ENCODE results near the gene CAGE1. TPM values are rescaled to one million over a fixed set of nuclear protein-coding genes. Genes with fewer than 3 reads are reported as not detected.
A peak's percentile ranks its signal among the peaks of the same experiment; 100 is the strongest.

Gene CAGE1
- polyA plus RNA-seq, 4 donors = 0.17 to 0.20 (median 0.18) TPM; not detected in 1

DNA sequence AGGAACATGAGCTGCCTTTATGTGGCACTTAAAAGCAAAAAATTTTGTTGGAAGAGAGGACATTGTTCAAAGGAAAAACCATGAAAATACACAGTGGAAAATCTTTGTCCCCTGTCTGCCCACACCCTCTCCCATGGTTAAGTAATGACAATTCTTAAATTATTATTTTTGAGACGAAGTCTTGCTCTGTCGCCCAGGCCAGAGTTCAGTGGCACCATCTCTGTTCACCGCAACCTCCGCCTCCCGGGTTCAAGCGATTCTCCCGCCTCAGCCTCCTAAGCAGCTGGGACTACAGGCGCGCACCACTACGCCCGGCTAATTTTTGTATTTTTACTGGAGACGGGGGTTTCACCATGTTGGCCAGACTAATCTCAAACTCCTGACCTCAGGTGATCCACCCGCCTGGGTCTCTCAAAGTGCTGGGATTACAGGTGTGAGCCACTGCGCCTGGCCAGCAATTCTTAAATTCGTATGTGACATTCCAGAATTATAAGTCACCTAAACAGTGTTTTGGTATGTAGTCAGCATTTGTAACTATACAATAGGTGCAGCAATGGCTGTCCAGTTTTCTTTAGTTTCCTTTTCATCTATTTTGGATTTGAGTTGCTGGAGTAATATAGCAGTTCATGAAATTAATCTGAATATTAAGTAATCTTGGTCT lies 75.9 kb downstream of the CAGE1 start:
- DNase-seq (ENCODE audit: low read depth in 4 of 4, low spot score in 3 of 4) = no peak

DNA sequence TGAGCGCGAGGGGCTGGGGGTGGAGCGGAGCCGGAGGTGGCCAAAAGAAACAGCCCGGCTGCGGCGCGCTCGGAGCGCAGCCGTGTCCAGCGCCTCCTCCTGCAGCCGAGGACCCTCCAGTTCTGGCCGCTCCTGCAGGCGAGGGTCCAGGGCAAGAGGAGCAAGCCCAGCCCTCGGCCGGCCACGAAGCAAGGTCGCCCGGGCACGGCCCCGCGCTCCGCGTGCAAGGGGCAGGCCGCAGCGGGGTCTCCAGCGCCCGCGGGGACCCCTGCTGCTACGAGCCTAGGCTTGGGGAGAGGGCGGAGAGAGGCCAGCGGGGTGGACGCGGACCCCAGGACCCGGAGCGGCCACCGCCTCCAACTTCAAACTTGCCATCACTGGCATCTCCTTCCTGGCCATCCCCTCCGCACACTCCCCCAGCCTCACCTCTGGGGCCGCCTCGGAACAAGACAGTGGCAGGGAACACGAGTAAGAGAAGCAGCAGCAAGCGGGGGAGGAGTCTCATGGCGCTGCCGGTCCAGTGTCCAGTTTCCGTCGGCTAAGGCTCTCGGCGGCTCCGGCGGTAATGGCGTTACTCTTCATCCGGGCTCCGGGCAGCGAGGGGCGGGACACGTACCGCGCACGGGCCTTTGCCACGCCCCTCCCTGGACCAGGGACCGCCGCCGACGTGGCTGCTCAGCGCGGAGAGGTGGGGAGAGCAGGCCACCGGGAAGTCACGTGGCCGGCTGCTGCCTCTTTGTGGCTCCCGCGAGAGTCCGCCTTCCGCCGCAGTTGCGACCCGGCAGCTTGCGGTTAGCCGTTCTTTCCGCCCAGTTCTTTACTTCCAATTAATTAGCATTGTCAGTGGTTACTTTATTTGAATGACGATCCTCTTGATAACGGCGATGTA lies 76.7 kb downstream of the CAGE1 start, which contains the start of gene SSR1:
Gene SSR1, minus strand, starts transcription at position 584 of the 889 bp plus-strand sequence. Its CDS starts 79 bp downstream, at position 505.
- DNase-seq (ENCODE audit: low read depth in 4 of 4, low spot score in 3 of 4) = peak; percentile 91 to 93 (median 92)

DNA sequence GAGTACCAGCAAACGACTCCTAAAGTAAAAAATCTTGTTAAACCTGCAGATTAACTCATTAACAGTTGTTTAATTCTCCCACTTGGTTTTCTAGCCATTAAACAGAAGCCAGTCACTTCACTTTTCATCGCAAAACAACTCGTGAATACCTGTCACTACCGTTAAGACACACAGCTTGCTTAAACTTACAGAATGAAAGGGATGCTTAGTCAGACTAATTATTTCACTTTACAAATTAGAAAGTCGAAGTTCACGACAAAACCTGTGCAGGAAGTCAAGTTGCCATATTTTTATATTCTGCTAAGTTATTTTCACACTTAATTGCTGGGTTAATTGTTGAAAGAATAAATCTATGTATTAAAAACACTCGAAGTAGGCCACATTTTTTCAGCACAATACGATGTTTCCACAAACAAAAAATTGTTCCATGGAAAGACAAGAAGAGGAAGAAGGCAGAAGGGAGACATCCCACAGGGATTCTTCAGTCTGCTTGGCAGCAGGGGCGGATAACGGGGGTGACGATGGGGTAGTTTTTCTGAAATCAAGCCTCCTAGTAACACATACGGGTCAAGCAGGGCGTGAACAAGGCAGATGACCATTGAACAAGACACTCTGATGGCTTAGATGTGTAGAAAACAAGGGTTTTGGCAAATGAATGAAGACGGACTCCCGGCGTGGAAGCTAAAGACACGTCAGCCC lies 77.5 kb downstream of the CAGE1 start:
- peak in 2 of 4 donors; percentile 8 to 55 for DNase-seq (ENCODE audit: low read depth in 4 of 4, low spot score in 3 of 4)

DNA sequence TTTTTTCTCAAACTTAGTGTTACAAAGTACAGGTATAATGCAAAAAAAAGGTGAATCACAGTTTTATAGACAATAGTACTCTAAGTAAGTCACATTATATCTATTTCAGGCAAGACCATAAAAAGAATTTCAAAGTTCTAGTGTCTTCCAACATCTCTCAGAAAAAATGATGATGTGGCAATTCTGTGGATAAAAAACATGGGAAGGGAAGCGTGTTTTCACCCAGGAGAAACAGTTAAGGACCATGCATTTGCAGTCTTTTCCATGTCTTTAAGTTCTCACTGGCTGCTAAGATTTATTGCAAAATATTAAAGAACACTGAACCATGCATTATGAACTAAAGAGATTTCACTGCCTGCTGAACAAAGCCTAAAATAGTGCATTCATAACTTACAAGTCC lies 78.4 kb downstream of the CAGE1 start:
- DNase-seq (ENCODE audit: low read depth in 4 of 4, low spot score in 3 of 4) = no peak

DNA sequence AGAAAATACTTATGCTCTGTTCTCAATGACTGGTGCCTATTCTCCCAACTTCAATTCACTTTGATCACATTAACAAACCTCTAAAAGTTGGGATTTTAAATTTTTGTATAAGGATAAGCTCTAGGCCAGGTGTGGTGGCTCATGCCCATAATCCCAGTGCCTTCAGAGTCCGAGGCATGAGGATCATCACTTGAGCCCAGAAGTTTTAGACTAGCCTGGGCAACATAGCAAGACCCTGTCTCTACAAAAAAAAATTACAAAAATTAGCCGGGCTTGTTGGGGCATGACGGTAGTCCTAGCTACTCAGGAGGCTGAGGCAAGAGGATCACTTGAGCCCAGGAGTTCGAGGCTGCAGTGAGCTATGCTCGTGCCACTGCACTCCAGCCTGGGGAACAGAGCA lies 80.5 kb downstream of the CAGE1 start:
- DNase-seq (ENCODE audit: low read depth in 4 of 4, low spot score in 3 of 4) = no peak

DNA sequence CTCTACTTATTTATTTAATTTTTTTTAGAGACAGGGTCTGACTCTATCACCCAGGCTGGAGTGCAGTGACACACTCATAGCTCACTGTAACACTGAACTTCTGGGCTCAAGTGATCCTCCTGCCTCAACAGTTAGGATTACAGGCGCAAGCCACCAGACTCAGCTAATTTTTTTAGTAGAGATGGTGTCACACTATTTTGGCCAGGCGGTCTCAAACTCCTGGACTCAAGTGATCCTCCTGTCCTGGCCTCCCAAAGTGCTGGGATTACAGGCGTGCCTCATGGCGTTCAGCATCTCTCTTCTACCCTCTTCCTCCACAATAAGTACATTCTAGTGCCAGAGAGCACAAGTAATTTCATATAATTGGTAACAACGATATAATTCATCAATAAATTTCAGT lies 82.0 kb downstream of the CAGE1 start:
- no peak for DNase-seq (ENCODE audit: low read depth in 4 of 4, low spot score in 3 of 4)

DNA sequence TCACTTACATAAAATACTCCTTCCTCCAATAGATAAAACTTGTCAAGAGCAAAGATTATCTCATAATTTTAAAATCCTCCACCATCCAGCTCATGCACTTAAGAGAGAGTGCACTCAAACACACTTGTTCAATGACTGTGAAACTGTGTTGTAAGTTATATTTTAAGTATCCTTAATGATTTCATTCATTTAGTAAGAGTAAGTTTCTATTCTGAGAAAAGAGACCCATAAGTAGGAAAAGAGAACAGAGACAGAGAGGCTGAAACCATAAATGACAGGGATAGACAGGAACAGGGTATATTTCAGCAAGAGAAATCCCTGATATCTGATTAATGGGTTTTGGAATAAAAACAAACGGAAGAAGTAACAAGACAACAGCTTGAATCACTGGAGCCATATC lies 84.7 kb downstream of the CAGE1 start:
- no peak for DNase-seq (ENCODE audit: low read depth in 4 of 4, low spot score in 3 of 4)

DNA sequence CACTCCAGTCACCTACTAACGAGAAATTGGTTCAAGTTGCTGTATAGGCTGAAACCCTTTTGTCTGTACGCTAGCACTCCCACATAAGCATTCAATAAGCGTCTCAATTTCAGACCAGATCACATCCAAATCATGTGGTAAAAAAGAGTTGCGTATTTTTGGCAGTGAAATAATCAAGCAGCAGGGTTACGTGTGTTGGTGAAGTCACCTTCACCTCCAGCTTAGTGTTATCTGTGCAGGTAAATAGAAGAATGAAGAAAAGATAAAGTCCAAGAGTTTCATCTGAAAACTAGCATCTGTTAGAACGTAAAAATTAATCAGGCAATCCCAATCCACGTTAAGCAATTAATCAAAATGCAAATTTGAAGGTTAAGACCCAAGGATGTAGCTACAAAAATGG lies 87.8 kb downstream of the CAGE1 start:
- no peak for DNase-seq (ENCODE audit: low read depth in 4 of 4, low spot score in 3 of 4)

DNA sequence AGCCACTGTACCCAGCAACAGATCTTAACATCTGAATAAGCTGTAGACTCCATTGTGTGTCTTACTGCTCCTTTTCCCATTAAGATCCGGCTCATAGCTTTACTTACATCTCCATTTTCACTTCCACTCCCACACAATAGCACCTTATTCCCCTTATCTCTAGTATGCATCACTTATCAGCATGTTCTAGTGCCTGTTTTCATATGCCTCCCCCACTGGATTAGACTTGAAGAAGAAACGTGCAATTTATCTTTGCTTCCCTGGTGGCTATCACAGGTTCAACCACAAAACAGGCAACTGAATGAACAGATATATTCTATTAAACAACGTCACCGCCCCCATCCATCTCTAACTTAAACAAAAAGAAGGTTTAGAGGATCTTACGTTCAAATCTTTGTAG lies 88.6 kb downstream of the CAGE1 start:
- no peak for DNase-seq (ENCODE audit: low read depth in 4 of 4, low spot score in 3 of 4)

DNA sequence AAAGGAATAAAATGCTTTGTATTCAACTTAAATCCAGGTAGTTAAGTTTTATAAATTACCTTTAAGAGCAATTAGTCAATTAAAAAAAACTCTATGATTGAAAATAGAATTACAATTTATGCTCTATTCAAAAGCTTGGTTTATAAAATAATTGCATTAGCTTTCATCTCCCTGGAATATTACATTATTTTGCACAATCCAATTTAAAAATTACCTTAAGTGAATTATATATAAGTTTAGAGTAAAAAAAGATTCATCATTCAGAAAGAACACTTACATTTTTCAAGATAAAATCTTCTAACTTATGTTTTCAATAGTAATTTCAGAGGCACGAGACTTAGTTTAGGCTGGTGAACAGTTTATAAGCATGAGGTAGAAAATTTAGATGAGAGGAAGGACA lies 91.4 kb downstream of the CAGE1 start:
- no peak for DNase-seq (ENCODE audit: low read depth in 4 of 4, low spot score in 3 of 4)

DNA sequence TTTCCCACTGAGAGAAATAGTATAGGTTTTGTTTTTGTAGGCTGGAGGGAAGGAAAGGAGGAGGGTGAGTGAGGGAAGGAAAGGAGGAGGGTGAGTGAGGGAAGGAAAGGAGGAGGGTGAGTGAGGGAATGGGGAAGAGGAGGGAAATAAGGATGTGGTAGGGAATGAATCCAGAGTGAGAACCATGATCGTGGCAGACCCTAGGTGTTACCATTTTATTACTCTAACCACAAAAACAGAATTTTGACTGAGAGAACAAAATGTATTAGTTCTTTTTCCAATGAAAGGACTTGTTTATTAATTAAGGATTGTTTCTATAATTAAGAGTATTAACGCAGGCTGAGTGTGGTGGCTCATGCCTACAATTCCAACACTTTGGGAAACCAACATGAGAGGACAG lies 92.9 kb downstream of the CAGE1 start:
- DNase-seq (ENCODE audit: low read depth in 4 of 4, low spot score in 3 of 4) = no peak

DNA sequence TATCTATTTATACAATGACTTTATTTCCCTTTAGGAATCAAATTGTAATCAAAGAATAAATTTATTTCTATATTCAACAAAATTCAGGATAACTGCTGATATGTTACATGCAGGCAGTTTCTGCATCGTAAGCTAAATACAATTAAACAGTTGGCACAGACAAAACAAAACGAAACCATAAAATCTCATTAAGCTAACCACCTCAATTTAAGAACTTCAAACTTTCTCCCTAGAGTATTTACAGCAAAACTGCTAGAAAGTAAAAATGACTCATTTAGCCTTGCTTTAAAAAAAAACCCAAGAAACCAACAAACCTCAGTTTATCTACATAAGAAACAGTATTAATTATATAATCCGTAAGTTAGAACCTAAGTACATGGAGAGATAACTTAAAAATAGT lies 93.6 kb downstream of the CAGE1 start:
- no peak for DNase-seq (ENCODE audit: low read depth in 4 of 4, low spot score in 3 of 4)

DNA sequence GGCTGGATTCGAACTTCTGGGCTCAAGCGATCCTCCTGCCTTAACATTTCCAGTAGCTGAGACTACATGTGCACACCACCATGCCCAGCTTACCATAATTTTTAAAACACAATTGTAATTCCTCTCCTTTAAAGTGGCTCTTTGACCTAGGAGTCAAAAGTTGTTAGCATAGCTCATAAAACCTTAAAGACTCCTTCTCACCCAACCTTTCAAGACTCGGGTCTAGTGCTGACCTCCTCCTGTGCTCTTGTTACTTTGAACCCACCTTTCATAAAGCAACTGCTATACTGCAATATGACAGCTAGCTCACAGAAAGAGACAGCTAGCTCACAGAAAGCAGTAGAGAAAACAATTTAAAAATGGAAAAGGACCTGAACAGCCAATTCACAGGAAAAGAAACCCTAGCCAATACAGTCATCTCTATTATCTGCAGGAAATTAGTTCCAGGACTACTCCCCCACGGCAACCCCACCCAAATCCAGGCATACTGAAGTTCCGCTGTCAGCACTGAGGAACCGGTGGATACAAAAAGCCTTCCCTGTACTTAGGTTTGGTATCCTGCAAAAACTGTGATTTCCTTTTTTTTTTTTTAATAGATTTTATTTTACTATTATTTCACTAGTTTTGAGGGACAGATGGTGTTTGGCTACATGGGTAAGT lies 96.8 kb downstream of the CAGE1 start:
- no peak for DNase-seq (ENCODE audit: low read depth in 4 of 4, low spot score in 3 of 4)

DNA sequence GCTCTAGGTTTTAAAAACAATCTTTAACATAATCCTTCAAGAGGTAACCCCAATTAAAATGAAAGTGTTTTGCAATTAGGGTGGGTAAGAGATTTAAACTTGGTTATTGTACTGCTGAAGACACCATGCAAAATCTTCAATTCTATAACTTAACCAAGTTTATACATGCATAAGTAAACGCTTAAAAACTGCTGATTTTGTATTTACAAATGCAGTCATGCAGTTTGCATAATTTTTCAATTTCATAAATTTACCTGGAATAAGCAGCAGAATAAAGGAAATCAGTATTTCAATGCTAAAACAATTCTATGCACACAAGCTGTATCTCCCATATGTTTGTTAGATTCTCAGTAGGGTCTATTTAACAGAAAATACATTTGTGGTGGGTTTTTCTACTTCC lies 99.5 kb downstream of the CAGE1 start:
- no peak for DNase-seq (ENCODE audit: low read depth in 4 of 4, low spot score in 3 of 4)

DNA sequence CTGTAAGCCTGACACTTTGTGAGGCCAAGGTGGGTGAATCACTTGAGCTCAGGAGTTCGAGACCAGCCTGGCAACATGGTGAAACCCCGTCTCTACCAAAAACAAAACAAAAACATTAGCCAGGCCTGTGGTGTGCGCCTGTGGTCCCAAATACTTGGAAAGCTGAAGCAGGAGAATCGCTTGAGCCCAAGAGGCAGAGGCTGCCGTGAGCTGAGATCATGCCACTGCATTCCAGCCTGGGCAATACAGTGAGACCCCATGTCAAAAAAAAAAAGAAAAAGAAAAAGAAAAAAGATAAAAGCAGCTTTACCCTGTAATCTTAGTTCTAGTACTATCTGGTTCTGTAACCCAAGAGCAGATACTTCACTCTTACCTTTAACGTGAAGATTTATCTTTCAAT lies 104.1 kb downstream of the CAGE1 start:
- no peak for DNase-seq (ENCODE audit: low read depth in 4 of 4, low spot score in 3 of 4)

DNA sequence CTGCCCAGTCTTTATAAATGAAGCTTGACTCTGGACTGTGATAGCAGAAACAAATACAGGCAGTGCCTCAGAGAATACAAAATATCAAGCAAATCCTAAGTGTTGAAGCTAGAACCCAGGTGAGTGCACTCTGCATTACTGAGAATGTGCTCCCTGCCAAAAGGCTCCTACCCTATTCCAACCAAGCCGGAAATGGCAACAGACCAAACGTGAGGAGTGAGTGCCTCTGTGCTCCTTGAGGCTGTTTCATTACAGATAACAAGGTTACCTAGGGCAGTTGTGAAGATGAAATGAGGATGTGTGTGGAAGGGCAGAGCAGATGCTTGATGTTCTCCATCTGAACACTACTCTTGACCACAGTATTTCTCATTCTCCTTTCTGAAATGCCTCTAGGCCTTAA lies 105.9 kb downstream of the CAGE1 start:
- DNase-seq (ENCODE audit: low read depth in 4 of 4, low spot score in 3 of 4) = no peak

DNA sequence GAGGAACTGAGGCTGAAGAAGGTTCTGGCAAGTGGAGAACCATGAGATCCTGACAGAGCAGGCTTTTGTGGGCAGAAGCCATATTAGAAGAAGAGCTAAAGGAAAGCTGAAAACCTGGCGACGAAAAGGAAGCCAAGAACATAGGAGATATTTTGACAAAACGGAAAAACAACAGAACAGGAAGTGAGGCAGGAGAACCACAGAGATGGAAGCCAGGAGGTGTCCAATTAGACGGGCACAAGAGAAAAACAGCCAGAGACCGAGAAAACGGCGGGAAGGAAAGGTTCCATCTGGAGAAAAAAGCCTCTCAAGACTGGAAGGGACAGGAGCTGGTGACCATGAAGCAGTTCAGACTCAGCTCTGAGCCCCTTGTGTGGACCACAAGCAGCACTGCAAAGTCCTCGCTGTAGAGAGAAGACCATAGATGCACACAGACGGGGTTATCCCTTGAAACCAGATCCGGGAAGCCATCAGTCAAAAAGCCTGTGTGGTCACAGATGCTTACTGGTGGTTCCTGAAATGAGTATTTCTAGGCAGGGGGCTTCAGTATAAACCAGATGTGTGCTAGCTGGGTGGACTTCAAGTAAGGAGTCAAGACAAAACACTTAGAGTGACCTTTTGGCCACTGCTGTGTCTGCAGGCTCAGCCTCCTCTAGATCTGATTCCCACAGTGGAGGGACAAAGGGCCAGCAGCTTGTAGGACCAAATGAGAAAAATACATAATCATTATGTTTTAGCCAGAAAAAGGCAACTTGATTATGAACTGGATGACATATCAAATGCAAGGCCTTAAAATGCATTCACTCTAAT lies 107.2 kb downstream of the CAGE1 start:
- DNase-seq (ENCODE audit: low read depth in 4 of 4, low spot score in 3 of 4) = no peak
